ENCODE measurements around the gene RHOXF1. TPM values are rescaled to one million over a fixed set of nuclear protein-coding genes. Genes with fewer than 3 reads are reported as not detected.
"Not testable (repeated sequence)": the region's sequence is repeated elsewhere in the genome, so short reads cannot be mapped to it uniquely, and the experiment has no call there.

Gene RHOXF1
- total RNA-seq, 1 experiment from 2014 or later = not detected

DNA sequence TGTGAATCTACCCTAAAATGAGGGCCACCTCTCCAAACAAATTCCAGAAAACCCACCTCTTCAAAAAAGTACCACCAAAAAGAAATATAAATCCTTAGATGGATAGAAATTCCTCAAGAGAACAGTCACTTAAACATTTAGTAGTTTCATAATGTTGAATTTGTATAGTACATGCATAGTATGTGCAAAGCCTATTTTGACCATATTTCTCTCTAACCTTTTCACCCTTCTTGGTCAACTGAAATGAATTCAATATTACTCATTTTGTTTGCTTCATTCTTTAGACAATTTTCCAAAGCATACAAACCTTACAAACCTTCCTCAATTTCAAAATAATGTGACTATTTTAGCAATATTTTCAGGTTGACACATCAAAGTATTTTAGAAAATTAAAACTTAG is 4.1 kb downstream of the RHOXF1 start:
- POLR2A ChIA-PET = no interaction called here
- H3K36me3 Mint-ChIP-seq (ENCODE audit: insufficient read depth, unreplicated experiment) = no peaks in the 10 kb centered on the region
- no peaks in the 10 kb centered on the region for H3K27me3 Mint-ChIP-seq (ENCODE audit: insufficient read depth, unreplicated experiment)
- TF ChIP-seq, protein P1, sequence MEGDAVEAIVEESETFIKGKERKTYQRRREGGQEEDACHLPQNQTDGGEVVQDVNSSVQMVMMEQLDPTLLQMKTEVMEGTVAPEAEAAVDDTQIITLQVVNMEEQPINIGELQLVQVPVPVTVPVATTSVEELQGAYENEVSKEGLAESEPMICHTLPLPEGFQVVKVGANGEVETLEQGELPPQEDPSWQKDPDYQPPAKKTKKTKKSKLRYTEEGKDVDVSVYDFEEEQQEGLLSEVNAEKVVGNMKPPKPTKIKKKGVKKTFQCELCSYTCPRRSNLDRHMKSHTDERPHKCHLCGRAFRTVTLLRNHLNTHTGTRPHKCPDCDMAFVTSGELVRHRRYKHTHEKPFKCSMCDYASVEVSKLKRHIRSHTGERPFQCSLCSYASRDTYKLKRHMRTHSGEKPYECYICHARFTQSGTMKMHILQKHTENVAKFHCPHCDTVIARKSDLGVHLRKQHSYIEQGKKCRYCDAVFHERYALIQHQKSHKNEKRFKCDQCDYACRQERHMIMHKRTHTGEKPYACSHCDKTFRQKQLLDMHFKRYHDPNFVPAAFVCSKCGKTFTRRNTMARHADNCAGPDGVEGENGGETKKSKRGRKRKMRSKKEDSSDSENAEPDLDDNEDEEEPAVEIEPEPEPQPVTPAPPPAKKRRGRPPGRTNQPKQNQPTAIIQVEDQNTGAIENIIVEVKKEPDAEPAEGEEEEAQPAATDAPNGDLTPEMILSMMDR (IDR thresholded peaks at IDR 0.05; ENCODE audit: unreplicated experiment) = no peak
- no peak overlapping the region for H3K4me3 Mint-ChIP-seq (ENCODE audit: unreplicated experiment)
- CTCF ChIA-PET = no interaction called here
- no peaks in the 10 kb centered on the region for H3K4me1 Mint-ChIP-seq (ENCODE audit: insufficient read depth, unreplicated experiment)
- intact Hi-C loops (cut with micrococcal nuclease) = no loop called here
- no peaks in the 10 kb centered on the region for H3K9me3 Mint-ChIP-seq (ENCODE audit: unreplicated experiment)
- no peak overlapping the region for H3K27ac Mint-ChIP-seq (ENCODE audit: low read depth, unreplicated experiment)
- no TSS peak for BruUV-seq (replicated peaks)
- no peak for DNase-seq (ENCODE audit: unreplicated experiment)

- Mint-ChIP-seq H3K27me3 (ENCODE audit: insufficient read depth, unreplicated experiment) (peaks cover 10% of the 10 kb centered on the region), H3K27ac (ENCODE audit: low read depth, unreplicated experiment) (no peak overlapping the region), H3K36me3 (ENCODE audit: insufficient read depth, unreplicated experiment) (no peaks in the 10 kb centered on the region), H3K4me1 (ENCODE audit: insufficient read depth, unreplicated experiment) (no peaks in the 10 kb centered on the region), H3K4me3 (ENCODE audit: unreplicated experiment) (no peak overlapping the region), H3K9me3 (ENCODE audit: unreplicated experiment) (peaks cover 8% of the 10 kb centered on the region)
- intact Hi-C loops (cut with micrococcal nuclease) = no loop called here
- DNase-seq (ENCODE audit: unreplicated experiment) = no peak
- TF ChIP-seq, protein P1 (IDR thresholded peaks at IDR 0.05; ENCODE audit: unreplicated experiment) = no peak
- CTCF ChIA-PET = no interaction called here
- POLR2A ChIA-PET = no interaction called here
- BruUV-seq (replicated peaks) = no TSS peak
Measured at GRCh38 chrX:120109378-120109777, 6.3 kb downstream of the RHOXF1 start.

- H3K36me3 Mint-ChIP-seq (ENCODE audit: insufficient read depth, unreplicated experiment); H3K4me3 Mint-ChIP-seq (ENCODE audit: unreplicated experiment); H3K27ac Mint-ChIP-seq (ENCODE audit: low read depth, unreplicated experiment); BruUV-seq (replicated peaks); H3K4me1 Mint-ChIP-seq (ENCODE audit: insufficient read depth, unreplicated experiment); DNase-seq (ENCODE audit: unreplicated experiment); intact Hi-C loops (cut with micrococcal nuclease); H3K27me3 Mint-ChIP-seq (ENCODE audit: insufficient read depth, unreplicated experiment); POLR2A ChIA-PET; CTCF ChIA-PET: not testable (repeated sequence)
- peaks cover 15% of the 10 kb centered on the region for H3K9me3 Mint-ChIP-seq (ENCODE audit: unreplicated experiment)
Measured at GRCh38 chrX:120104707-120105106, 11.0 kb downstream of the RHOXF1 start.

- intact Hi-C loops (cut with micrococcal nuclease); H3K4me3 Mint-ChIP-seq (ENCODE audit: unreplicated experiment); H3K4me1 Mint-ChIP-seq (ENCODE audit: insufficient read depth, unreplicated experiment); DNase-seq (ENCODE audit: unreplicated experiment); BruUV-seq (replicated peaks); H3K27ac Mint-ChIP-seq (ENCODE audit: low read depth, unreplicated experiment); CTCF ChIA-PET; H3K36me3 Mint-ChIP-seq (ENCODE audit: insufficient read depth, unreplicated experiment); H3K27me3 Mint-ChIP-seq (ENCODE audit: insufficient read depth, unreplicated experiment): not testable (repeated sequence)
- H3K9me3 Mint-ChIP-seq (ENCODE audit: unreplicated experiment) = peaks cover 15% of the 10 kb centered on the region
- POLR2A ChIA-PET = interaction anchor here (0.6 kb wide), 1 partner anchor 1529 kb away, joined by 3 read pairs; no protein-coding TSS in a partner anchor
Measured at GRCh38 chrX:120101057-120101456, 14.7 kb downstream of the RHOXF1 start.

DNA sequence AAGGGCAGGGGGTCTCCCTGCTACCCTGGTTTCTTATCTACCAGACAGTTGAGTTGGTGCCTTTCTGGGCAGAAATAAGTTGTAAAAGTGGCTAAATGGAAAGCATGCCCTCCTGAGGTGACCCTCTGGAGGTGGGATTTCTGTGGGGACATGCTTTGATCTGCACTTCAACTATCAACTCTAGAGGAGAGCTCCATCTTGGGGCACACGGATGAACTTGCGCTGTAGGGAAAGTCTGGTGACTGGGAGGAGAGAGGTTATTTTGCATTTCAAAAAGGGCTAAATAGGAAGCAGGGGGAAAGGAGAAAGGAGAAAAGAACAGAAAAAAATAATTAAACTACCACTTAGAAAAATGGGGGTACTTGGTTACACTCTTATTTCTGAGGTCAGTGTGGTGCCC is 25.5 kb downstream of the RHOXF1 start:
- Mint-ChIP-seq H3K27ac (ENCODE audit: low read depth, unreplicated experiment) (no peak overlapping the region), H3K36me3 (ENCODE audit: insufficient read depth, unreplicated experiment) (no peaks in the 10 kb centered on the region), H3K9me3 (ENCODE audit: unreplicated experiment) (no peaks in the 10 kb centered on the region), H3K4me1 (ENCODE audit: insufficient read depth, unreplicated experiment) (peaks cover 8% of the 10 kb centered on the region), H3K27me3 (ENCODE audit: insufficient read depth, unreplicated experiment) (peaks cover 56% of the 10 kb centered on the region), H3K4me3 (ENCODE audit: unreplicated experiment) (no peak overlapping the region)
- intact Hi-C loops (cut with micrococcal nuclease) = no loop called here
- TF ChIP-seq, protein P1 (IDR thresholded peaks at IDR 0.05; ENCODE audit: unreplicated experiment) = no peak
- ChIA-PET POLR2A (no interaction called here), CTCF (interaction anchor here (1.0 kb wide), 1 partner anchor 110 kb away, joined by 3 read pairs; no protein-coding TSS in a partner anchor)
- DNase-seq (ENCODE audit: unreplicated experiment) = no peak
- BruUV-seq (replicated peaks) = no TSS peak
